ENCODE results near the gene PBRM1.
"Not testable (repeated sequence)": the region's sequence is repeated elsewhere in the genome, so short reads cannot be mapped to it uniquely, and the experiment has no call there.

PBRM1 gene

DNA sequence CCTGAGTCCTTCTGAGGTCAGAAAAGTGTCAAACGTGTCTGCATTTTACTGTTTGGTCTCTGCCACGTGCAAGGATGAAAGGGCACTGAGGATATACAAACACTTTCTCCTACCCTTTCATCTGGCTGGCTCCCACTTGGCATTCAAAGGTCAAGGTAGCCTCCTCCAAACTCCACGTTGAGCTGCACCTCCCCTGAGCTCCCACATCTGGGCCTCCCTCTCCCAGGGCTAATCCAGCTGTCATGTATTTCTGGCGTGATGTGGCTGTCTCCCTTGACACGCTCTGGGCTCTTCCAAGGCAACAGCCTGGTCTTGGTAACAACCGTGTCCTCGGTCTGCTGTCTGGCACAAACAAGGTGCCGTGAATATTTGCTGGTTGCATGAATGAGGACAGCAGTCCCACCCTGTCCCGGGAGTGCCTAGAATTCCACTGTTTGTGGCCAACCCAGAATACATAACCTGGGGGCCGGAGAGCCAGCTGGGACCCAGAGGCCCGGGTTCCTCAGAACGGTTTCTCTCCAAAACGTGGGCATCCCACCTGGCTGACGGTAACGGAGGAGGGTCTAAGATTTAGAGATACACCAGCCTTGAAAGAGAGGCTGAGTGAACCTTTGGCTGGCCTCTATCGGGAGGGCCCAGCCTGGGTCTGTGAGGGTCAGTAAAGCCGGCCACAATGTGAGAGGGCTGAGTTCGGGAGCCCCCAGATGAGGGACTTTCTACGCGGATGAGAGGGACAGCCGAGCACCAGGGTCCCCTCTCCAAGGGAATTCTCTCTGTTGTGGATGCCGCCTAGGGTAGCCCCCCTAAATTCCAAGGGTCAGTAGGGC, 19.1 kb upstream of the PBRM1 start:
- no peak for DNase-seq (ENCODE audit: low read depth)

DNA sequence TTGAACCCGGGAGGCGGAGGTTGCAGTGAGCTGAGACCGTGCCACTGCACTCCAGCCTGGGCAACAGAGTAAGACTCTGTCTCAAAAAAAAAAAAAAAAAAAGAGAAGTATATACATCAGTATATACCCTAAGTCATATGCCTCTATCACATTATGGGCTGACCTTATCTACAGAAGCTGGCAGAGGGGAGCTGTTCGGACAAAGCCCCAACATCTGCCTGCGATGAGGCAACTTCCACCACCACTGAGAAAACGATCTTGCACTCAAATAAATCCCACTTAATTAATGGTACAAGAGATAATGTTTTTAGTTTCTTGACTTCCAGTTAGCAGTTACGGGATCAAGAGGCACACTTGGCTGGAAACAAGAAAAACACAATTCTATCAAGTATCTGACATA, 17.6 kb upstream of the PBRM1 start:
- no peak for DNase-seq (ENCODE audit: low read depth)

DNA sequence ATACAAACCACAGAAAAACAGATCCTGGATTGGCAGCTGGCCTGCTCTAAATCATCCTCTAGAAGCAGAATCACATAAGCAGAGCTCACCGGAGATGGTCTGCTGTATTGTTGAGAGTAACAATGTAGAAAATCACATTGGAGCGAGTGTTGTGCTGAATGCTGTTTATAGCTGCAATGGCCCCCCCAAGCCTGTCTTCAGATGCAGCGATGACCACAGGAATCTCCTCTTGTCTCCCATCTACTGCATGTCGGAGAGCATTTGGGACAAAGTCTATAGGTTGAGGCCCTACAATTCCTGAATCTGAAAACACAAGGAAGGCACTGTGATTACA, 11.9 kb upstream of the PBRM1 start:
- DNase-seq (ENCODE audit: low read depth) = no peak

DNA sequence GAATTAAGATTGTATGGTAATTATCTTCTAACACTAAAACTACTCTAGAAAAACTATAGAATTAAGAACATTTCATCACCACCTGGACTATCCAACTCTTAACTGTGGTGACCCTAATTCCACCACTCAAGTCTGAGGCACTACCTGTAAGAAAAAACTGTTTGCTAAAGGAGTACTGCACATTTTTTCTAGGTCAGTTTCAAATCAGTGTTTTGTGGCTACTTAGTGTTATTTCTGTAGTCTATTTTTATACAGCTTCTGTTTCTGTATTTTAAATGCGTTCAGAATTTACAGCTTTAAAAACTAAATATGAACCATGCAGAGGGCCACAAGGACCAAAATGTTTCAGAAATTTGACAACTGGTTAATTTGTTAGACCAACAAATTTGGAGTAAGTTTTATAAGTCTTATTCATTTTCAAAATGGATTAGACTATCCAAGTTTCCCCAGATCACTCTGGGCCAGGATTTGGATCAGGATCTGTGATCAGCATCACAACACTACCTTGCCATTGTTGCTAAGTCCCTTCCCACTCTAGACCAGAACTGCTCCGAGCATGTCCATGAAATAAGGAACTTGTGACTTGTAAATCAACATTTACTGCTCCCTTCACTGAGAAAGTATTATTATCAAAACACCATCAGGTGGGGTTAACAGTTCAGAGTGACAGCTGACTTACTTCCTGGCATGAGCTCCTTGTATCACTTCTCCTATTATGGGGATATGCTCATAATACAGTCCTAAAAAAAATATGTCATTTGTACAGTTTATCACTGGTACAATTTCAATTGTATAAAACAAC, 11.3 kb upstream of the PBRM1 start:
- no peak for DNase-seq (ENCODE audit: low read depth)

DNA sequence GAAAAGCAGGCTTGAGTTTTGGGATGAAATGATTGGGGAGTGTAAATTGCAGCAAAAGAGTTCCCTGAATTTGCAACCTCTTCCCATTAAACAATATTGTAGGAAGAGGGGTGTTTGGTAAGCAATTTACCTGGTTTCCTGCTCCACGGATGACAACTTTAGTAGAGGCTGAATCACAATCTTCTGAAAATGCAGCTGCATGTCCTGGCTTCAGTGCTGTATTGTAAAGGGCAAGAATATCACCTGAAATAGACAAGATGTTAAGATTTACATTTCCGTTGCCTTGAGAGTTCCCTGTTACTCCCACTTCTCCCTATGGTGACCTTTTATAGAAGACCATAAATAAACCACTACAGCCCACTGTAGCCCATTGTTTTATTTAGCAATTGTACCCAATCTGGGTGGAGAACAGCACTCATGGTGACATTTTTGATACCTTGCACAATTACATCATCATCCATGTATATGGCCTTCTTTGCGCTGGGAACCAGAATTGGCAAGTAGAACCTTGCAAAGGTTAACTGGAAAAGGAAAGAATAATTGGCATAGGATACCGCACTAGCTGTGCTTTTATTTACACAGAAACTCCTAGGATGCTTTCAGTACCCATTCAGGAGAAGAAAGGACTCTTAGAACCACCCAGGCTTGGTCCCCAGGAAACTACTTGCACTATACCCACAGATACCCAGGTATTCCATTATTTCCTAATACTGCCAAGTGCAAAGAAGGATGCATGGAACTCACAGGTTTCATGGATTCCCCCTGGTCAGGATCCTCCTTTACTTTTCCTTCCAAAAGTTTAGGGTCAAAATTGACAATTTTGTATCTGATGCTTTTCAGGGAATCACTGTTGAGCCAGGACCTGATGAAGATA, 10.3 kb upstream of the PBRM1 start:
- DNase-seq (ENCODE audit: low read depth) = no peak

DNA sequence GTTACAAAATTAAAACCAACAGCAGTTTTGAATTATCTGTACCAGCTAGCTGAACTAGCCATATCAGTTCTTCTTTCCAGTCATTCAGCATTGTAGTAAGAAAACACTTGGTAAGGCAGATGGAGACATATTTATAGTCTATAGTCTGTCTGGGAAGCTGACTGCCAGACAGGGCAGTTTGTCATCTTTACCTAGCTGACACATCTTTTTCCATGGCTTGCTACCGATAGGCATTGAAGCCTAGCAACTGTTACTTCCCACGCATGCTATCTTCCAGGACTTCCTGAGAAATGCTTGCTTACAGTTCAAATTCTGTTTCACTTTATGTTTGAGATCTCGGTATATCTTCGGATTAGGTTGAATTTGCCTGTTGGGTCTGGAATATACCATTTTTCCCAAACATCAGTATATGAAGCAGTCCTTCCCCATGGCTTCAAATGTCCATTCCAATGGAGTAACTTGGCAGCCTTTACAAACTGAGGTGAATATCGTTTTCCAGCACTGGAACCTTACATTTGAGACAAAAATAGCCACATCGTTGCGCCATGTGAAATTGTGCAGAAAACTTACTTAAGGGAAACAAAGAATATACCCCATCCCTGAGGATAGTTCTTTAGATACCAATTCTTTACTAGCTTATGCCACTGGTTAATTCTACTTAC, 8.9 kb upstream of the PBRM1 start:
- no peak for DNase-seq (ENCODE audit: low read depth)

DNA sequence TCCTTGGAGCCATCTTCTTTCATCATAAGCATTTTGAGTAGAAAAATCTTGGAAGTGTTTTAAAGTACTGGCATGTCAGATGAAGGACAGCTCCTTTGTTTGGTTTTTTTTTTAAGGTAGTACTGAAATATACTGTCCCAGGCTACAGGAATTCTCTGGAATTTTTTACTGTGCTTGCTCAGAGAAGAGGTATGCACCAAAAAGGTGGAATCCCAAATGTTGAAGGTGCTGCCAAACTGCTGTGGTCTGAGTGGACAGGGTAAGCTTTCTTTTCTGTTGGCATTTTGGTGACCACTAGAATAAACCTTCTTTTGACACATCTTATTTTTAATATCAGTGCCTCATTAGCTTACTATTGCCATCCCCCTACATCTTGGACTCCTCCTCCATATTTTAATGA, 7.4 kb upstream of the PBRM1 start:
- no peak for DNase-seq (ENCODE audit: low read depth)

DNA sequence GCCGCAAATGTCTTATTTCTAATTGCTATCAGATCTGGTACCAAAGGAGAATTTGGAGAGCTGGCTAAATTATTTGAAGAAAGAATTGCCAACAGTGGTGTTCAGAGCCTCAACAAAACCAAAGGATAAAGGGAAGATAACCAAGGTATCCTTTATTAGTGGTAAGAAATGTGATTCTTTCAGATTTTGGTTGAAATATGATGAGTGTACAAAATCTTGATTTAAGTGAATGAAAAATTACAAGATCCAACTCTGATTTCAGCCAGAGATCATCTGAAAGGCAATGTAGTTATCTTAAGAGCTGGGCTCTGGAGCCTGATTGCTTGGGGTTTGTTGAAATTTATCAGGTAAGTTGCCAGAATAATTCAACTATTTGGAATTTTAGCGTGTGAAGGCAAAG, 4.8 kb upstream of the PBRM1 start:
- no peak for DNase-seq (ENCODE audit: low read depth)

DNA sequence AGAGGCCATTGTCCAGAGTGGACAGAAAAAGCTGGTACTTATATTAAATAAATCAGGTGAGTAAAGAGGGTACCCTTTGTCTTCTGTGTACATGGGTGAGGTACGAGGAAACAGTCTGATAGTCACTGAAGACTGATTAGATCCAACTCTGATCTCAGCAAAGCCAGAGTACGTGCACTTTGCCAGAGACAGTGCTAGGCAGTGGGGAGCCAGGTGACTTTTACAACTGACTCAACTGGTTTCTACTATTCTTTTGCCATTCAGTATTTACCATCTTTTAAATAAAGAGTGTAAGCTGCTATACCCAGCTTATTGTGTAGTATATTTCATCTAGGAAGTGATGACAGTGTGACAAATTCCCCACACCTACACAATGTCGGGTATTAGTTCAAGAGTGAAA, 3.4 kb upstream of the PBRM1 start:
- no peak for DNase-seq (ENCODE audit: low read depth)

DNA sequence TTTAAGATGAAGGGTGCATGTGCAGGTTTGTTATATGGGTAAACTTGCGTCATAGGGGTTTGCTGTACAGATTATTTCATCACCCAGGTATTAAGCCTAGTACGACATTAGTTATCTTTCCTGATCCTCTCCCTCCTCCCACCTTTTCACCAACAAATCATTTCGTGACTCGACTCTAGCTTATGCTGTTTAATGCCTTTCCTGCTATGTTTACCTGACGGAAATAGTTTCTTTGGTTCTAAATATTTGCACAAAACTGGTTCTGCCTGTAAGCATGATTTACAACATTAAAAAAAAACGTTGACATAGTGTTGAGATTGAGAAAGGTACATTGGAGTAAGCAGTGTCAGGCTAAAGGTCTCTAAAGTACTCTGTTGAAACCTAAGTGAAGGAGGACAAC, 2.6 kb upstream of the PBRM1 start:
- no peak for DNase-seq (ENCODE audit: low read depth)

DNA sequence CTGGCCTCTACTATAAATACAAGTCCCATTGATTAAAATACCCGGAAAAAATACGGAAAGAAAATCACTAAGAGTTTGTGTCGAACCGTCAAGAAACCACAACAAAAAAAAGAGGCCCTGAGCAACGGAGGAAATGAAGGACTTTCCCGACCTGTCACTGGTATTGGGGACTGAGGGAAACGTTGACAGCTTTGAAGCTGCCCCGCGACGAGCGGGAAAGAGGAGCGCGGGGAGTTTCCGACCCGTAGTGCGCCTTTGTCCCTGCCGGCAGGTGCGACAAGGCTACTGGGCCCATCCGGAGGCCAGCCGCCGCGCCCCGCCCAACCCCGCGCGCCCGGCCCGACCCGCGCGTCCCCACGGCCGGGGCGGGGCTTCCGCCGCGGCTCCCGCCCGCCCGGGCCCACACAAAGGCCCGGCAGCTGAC, 416 bp downstream of the PBRM1 start:
- peak; percentile 58 for DNase-seq (ENCODE audit: low read depth)

DNA sequence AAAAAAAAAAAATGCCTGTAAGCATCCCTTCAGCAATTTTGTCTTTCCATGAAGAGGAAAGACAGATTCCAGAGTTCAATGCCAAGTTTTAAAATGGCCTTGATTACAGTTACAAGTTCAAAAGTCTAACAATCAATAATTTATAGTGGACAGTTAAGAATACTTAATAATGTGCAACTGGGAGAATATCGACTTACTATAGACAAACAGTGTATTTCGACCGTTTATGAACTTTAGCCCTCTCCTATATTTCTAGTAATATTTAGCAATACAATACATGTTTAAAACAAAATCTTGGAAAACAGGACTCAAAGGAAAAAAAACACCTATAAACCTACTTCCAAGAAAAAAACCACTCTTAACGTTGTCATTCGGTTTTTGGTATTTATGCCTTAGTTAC, 1.5 kb downstream of the PBRM1 start:
- no peak for DNase-seq (ENCODE audit: low read depth)

DNA sequence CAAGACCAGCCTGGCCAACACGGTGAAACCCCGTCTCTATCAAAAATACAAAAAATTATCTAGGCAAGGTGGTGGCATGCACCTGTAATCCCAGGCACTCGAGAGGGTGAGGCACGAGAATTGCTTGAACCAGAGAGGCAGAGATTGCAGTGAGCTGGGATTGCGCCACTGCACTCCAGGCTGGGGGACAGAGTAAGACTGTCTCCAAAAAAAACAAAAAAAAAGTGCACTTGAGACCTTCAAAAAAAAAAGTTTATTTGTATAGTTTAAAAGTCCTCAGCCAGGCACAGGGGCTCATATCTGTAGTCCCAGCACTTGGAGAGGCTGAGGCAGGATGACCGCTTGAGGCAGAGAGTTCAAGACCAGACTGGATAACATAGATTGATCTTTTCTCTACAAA, 2.1 kb downstream of the PBRM1 start:
- no peak for DNase-seq (ENCODE audit: low read depth)

DNA sequence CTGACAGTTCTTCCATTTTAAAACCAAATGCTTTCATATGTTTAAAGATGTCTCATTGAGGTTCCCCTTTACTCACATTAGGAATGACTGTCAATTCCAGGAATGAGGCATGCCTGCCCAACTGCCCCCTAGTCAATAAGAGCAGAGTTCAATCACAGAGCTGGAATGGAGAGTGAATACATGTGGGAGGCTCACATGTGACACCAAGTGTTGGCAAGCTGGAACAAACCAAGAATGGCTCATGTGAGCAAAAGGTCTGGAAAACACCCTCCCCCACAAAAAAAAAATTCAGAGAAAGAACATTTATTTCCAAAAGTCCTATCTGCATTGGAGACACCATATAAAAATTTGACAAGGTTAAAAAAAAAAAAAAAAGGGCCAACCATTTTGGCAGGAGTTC, 3.7 kb downstream of the PBRM1 start:
- no peak for DNase-seq (ENCODE audit: low read depth)

DNA sequence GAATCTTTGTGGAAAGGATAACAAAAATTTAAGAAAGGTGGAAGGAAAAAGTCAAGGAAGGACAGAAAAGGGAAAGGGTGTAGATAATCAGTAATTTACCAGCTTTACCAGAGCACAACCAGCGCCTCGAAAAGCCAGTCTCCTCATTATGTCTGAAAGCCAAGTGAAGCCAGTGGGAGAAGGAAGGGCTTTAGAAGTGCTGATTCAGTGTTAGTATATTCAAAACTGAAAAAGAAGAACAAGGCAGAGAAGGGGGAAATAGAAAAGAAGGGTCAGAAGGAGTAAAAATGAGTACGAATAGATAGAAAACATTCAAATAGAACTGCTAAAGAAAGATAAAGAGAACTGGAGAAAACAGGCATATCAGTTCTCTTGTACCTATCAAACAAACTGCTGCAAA, 4.1 kb downstream of the PBRM1 start:
- DNase-seq (ENCODE audit: low read depth) = no peak

DNA sequence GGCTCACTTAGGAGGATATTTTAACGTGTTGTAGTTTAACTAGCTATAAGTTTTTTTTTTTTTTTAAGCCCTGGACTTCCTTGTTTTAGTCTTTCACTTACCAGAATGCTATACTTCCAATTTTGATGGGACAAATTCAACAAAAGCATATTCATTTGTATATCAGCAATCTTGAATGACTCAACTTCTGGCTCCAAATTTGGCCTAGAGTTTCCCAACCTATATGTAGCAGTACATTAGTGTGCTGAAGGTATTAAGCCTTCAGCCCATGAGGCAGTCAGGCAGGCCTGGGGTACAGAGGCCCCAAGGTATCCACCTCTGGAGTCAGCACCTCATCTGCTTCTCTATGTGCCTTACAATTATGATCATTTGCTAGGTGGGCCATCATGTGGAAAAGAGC, 5.9 kb downstream of the PBRM1 start:
- DNase-seq (ENCODE audit: low read depth) = no peak

DNA sequence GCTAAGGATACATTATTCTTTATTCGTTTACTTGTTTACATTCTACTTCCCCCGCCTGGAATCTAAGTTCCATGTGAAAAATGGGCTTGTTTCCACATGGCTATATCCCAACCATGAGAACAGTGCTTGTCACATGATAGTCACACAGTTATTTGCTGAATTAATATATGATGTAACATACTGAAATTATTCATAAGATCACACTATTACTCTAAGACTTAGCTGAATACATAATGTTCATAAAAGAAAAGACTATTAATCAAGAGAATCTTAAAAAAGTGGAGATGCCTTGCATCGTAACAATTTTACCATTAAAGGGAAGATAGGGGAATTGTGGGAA, 6.5 kb downstream of the PBRM1 start:
- no peak for DNase-seq (ENCODE audit: low read depth)

DNA sequence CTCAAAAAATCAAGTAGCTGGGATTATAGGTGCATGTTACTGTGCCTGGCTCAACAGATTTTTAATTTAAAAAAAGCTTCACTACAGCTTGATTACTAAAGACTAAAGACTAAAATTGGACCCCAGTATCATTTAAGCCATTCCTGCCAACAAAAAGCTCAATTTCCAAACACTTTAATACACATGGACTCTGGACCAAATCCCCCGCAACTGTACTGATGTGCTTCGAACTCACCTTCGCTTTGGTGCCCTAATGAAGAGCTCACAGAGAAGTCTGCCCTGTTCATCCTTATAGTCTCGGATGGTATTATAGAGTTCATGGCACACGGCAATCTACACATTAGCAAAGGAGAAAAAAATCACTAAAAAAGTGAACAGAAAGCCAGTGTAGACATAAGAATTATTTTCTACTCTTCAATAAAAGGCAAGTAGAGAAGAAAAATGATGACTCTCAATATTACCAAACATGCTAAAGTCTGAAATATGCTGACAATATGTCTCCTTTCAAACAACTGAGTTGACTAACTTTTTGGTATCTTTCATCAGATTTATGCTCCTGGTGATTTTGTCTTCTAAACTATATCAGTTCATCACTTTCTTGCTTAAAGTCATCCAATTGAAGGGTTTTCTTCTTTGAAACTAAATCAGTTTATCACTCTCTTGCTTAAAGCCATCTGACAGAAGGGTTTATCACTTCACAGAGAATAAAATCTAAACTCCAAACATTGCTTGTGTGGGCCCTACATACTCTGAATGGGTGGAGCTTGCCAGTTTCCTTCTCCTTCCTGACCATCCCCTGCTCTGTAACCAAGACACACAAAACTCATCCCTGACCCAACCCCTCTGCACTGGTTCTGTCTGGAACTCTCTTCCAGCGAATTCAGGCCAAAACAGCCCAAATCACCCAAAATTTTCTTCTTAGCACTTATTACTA, 7.2 kb downstream of the PBRM1 start:
- no peak for DNase-seq (ENCODE audit: low read depth)

DNA sequence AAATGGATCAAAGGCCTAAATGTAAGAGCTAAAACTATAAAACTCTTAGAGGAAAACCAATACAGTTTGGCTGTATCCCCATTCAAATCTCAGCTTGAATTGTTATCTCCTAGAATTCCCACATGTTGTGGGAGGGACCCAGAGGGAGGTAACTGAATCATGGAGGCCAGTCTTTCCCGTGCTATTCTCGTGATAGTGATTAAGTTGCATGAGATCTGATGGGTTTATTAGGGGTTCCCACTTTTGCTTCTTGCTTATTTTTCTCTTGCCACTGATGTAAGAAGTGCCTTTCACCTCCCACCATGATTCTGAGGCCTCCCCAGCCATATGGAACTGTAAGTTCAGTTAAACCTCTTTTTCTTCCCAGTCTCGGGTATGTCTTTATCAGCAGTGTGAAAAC, 9.5 kb downstream of the PBRM1 start:
- DNase-seq (ENCODE audit: low read depth) = not testable (repeated sequence)

DNA sequence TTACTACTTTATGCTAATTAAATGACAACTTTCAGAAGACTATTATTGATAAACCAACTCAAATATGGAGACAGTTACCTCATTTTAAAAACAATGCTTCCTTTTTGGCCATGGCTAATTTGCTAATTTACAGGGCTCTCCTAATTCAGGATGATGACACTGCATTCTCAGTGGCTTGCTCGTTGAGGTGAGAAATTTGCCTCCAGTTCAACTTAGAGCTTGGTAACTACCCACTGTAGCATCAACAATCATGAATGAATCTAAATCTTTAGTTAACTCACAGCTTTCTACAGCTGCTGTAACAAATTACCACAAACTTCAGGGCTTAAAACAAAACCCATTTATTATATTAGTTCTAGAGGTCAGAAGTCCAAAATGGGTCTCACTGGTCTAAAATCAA, 14.0 kb downstream of the PBRM1 start:
- DNase-seq (ENCODE audit: low read depth) = no peak
